Transverse colon (tissue), 4 donors: Measurements from ENCODE around the gene PLEKHO2. TPM values are rescaled to one million over a fixed set of nuclear protein-coding genes. Genes with fewer than 3 reads are reported as not detected.
A peak's percentile ranks its signal among the peaks of the same experiment; 100 is the strongest.
"Not testable (repeated sequence)": the region's sequence is repeated elsewhere in the genome, so short reads cannot be mapped to it uniquely, and the experiment has no call there.

Source experiments
- DNase-seq: peaks from one replicate; pipeline ENCODE4 v3.0.0-alpha.2; 2019
- H3K27ac ChIP-seq, 4 donors: fragments of 200-600 bp; sonication (generic); 2 replicates each; pipeline ENCODE4 v1.5.1; 2016 to 2018; ENCODE audit warnings: inconsistent platforms in 4 of 4
- H3K27me3 ChIP-seq: fragments of 200-600 bp; sonication (generic); 2 replicates; pipeline ENCODE4 v1.5.1; 2017; ENCODE audit warnings: inconsistent platforms
- H3K36me3 ChIP-seq, 4 donors: fragments of 200-600 bp; sonication (generic); 2 replicates each; pipeline ENCODE4 v1.5.1; 2017 to 2019; ENCODE audit warnings: inconsistent platforms in 4 of 4
- H3K4me1 ChIP-seq, 4 donors: fragments of 200-600 bp; sonication (generic); 2 replicates each; pipeline ENCODE4 v1.5.1; 2017 to 2020; ENCODE audit warnings: inconsistent platforms in 4 of 4
- H3K4me3 ChIP-seq, 4 donors: fragments of 200-600 bp; sonication (generic); 1 replicate in 1 of 4; 2 replicates in 3 of 4; pipeline versions ENCODE4 v1.5.1 to v1.6.1; 2017 to 2019; ENCODE audit warnings: inconsistent platforms in 4 of 4
- H3K9me3 ChIP-seq, 2 donors: fragments of 200-600 bp; sonication (generic); 2 replicates each; pipeline ENCODE4 v1.5.1; 2017 to 2019; ENCODE audit warnings: inconsistent platforms in 2 of 2
- EP300 ChIP-seq: sonication (generic); formaldehyde crosslinking; IDR thresholded peaks from one replicate; pipeline ENCODE4 v1.6.1; 2017; ENCODE audit warnings: antibody characterized with exemption, low read depth
- POLR2A ChIP-seq: fragments of 450-650 bp; IDR thresholded peaks from one replicate; pipeline ENCODE4 v1.6.1; 2016; ENCODE audit warnings: antibody characterized with exemption, mild to moderate bottlenecking, moderate library complexity
- POLR2AphosphoS5 ChIP-seq, 3 donors: sonication (generic); formaldehyde crosslinking; IDR thresholded peaks; one replicate each; pipeline ENCODE4 v1.6.1; 2016; ENCODE audit warnings: antibody characterized with exemption in 3 of 3
- WGBS, 2 donors: methylation state at CpG; one replicate each; pipeline ENCODE4 v1.1.5; 2018; ENCODE audit warnings: low coverage in 1 of 2; 5-methylcytosine and 5-hydroxymethylcytosine counted together
- in situ Hi-C, 4 donors: fragments of 200-750 bp; cut with MboI; loops; one replicate each; pipeline versions ENCODE4 v1.15.0 to v1.15.1; 2017; ENCODE audit warnings: low sequenced_read_pairs in 3 of 4, low pct_ligation_motif_present in 1 of 4, low pct_unique_long_range_greater_than_20kb in 1 of 4
- intact Hi-C: fragments of 100-400 bp; cut with DNase I; formaldehyde crosslinking; loops from one replicate; pipeline ENCODE4 v1.15.1; 2023; ENCODE audit warnings: low total_unique reads
- total RNA-seq, 4 donors: library from RNA; depleted of rRNA; stranded (reverse); fragments of >200 nt; gene quantifications; one replicate each; pipeline ENCODE4 v1.1.0, GENCODE V29; 2016
- TF ChIP-seq, protein P1 (sequence below), 5 experiments: fragments of 200-600 bp in 3 of 5; fragments of 450-650 bp in 2 of 5; sonication (generic) in 3 of 5; IDR thresholded peaks; 1 replicate in 2 of 5; 2 replicates in 3 of 5; pipeline ENCODE4 v1.5.1; 2016 to 2017; ENCODE audit warnings: antibody characterized with exemption in 5 of 5, inconsistent platforms in 3 of 5, mild to moderate bottlenecking in 2 of 5, moderate library complexity in 1 of 5

The PLEKHO2 gene
- total RNA-seq, 4 donors from 2014 or later: 4.6 to 12.3 (median 9.8) TPM

DNA sequence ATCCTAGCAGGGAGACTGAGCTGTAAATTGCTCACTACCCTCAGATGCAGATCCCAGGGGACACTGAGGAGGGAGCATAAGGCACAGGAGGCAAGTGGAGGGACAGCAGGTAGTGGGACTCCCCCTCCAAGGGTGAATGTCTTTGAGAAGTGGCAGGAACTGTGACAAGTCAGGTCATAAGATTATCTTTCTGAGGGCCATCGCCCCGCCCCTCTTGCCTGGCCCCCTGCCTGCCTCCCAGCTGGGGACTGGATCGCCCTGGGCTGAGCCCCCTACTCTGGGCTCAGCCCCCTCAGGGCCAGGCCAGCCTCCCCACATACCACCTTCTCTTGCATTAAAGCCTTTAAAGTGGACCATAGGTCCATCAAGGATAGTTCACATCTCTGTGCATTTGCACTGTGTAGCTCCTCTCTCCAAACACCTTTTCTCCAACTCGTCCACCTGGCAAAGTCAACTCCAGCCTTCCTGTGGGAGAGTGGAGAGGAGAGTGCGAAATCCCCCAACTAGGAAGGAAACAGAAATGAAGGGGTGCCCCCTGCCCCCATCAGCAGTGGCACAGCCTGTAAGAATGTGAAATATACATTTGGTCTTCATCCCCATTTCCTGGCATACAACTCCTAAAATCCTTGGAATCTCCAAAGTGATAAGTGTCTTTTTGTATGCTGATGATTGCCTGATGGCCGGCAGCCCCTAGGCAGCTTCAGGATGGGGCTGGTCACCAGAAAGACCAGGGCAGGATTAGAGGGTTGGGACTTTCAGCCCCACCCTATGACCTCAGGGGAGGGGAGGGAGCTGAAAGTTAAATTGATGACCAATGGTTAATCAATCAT, 31.0 kb upstream of the PLEKHO2 start:
- no peaks in the 10 kb centered on the region for H3K27me3 ChIP-seq
- H3K4me1 ChIP-seq: peaks cover 0 to 12% (median 6%) of the 10 kb centered on the region in 4 donors
- TF ChIP-seq EP300: no peak
- TF ChIP-seq POLR2A: no peak
- TF ChIP-seq, protein P1, sequence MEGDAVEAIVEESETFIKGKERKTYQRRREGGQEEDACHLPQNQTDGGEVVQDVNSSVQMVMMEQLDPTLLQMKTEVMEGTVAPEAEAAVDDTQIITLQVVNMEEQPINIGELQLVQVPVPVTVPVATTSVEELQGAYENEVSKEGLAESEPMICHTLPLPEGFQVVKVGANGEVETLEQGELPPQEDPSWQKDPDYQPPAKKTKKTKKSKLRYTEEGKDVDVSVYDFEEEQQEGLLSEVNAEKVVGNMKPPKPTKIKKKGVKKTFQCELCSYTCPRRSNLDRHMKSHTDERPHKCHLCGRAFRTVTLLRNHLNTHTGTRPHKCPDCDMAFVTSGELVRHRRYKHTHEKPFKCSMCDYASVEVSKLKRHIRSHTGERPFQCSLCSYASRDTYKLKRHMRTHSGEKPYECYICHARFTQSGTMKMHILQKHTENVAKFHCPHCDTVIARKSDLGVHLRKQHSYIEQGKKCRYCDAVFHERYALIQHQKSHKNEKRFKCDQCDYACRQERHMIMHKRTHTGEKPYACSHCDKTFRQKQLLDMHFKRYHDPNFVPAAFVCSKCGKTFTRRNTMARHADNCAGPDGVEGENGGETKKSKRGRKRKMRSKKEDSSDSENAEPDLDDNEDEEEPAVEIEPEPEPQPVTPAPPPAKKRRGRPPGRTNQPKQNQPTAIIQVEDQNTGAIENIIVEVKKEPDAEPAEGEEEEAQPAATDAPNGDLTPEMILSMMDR (IDR thresholded peaks at IDR 0.05): no peak
- no peak for TF ChIP-seq POLR2AphosphoS5 (IDR thresholded peaks at IDR 0.05)
- WGBS, 2 donors: 84% methylated on average over 6 of the region's 6 CpGs; no CpG with 5 or more reads in 1 of the 2 donors
- intact Hi-C loops: no loop called here
- H3K4me3 ChIP-seq: no peak overlapping the region
- no peaks in the 10 kb centered on the region for H3K9me3 ChIP-seq
- in situ Hi-C loops: loop anchor here in 1 of 4 donors (5.0 kb wide), 1 partner anchor 78 kb away; no protein-coding TSS in a partner anchor
- no peaks in the 10 kb centered on the region for H3K36me3 ChIP-seq
- no peak for DNase-seq
- H3K27ac ChIP-seq: peak overlapping the region in 3 of 4 donors; percentile 68 to 90 (median 80)

GRCh38 chr15:64813075-64813474, 28.6 kb upstream of the PLEKHO2 start:
- 84 to 100% methylated on average over 1 to 6 of the region's 6 CpGs for WGBS, 2 donors
- in situ Hi-C loops (loop anchor here in 1 of 4 donors (5.0 kb wide), 1 partner anchor 81 kb away; no protein-coding TSS in a partner anchor), intact Hi-C loops (no loop called here)
- TF ChIP-seq POLR2A (no peak), POLR2AphosphoS5 (IDR thresholded peaks at IDR 0.05) (no peak), EP300 (no peak)
- TF ChIP-seq, protein P1 (IDR thresholded peaks at IDR 0.05): no peak
- no peaks in the 10 kb centered on the region for H3K9me3 ChIP-seq
- no peaks in the 10 kb centered on the region for H3K36me3 ChIP-seq
- DNase-seq: no peak
- H3K4me3 ChIP-seq: no peak overlapping the region
- H3K27ac ChIP-seq: no peak overlapping the region
- no peaks in the 10 kb centered on the region for H3K27me3 ChIP-seq
- peaks cover 0 to 7% (median 0%) of the 10 kb centered on the region in 4 donors for H3K4me1 ChIP-seq

DNA sequence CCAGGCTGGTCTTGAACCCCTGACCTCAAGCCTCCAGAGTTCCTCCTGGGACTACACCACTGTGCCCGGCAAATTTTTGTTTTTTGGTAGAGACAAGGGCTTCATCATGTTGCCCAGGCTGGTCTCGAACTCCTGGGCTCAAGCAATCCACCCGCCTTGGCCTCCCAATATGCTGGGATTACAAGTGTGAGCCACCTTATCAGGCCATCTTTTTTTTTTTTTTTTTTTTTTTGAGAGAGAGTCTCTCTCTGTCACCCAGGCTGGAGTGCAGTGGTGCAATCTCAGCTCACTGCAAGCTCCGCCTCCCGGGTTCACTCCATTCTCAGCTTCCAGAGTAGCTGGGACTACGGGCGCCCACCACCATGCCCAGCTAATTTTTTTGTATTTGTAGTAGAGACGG, 27.4 kb upstream of the PLEKHO2 start:
- H3K27ac ChIP-seq, intact Hi-C loops, H3K4me1 ChIP-seq, DNase-seq, H3K36me3 ChIP-seq, H3K4me3 ChIP-seq, H3K27me3 ChIP-seq, H3K9me3 ChIP-seq: not testable (repeated sequence)
- in situ Hi-C loops: loop anchor here in 1 of 4 donors (5.0 kb wide), 1 partner anchor 82 kb away; no protein-coding TSS in a partner anchor
- WGBS, 2 donors: 95% methylated on average over 8 of the region's 8 CpGs; no CpG with 5 or more reads in 1 of the 2 donors

DNA sequence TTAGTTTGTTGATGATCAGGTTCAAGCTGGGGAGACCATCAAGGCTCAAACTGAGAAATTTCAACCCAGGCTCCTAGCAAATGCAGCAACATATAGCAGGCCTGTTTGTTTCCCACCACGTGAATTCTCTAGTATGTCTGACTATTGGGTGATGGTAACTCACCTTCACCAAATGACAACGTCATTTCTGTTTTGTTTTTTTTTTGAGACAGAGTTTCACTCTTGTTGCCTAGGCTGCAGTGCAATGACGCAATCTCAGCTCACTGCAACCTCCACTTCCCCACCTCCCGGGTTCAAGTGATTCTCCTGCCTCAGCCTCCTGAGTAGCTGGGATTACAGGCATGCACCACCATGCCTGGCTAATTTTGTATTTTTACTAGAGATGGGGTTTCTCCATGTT, 26.8 kb upstream of the PLEKHO2 start:
- DNase-seq, intact Hi-C loops, H3K36me3 ChIP-seq, H3K27ac ChIP-seq, H3K4me1 ChIP-seq, H3K4me3 ChIP-seq, H3K9me3 ChIP-seq, H3K27me3 ChIP-seq: not testable (repeated sequence)
- in situ Hi-C loops: loop anchor here in 1 of 4 donors (5.0 kb wide), 1 partner anchor 83 kb away; no protein-coding TSS in a partner anchor
- 76 to 81% methylated on average over 3 to 4 of the region's 4 CpGs for WGBS, 2 donors

GRCh38 chr15:64816452-64816851, 25.3 kb upstream of the PLEKHO2 start:
- Histone ChIP-seq H3K27me3 (no peaks in the 10 kb centered on the region), H3K4me1 (no peaks in the 10 kb centered on the region), H3K36me3 (no peaks in the 10 kb centered on the region), H3K9me3 (no peaks in the 10 kb centered on the region), H3K27ac (no peak overlapping the region), H3K4me3 (no peak overlapping the region)
- no peak for DNase-seq
- 93% methylated on average over 10 of the region's 13 CpGs; no CpG with 5 or more reads in 1 of the 2 donors for WGBS, 2 donors
- in situ Hi-C loops: no loop called here
- no peak for TF ChIP-seq EP300
- intact Hi-C loops: no loop called here
